GM21529 (cell line): ENCODE data around the gene VPS33A.

ENCODE experiments used
- ATAC-seq: cut with Tn5 transposase; IDR thresholded peaks from one replicate; pipeline ENCODE4 v1.9.1; 2021; ENCODE audit not compliant: unreplicated experiment

VPS33A gene

GRCh38 chr12:122183588-122183940 lies 82.7 kb downstream of the VPS33A start:
- no peak for ATAC-seq

DNA sequence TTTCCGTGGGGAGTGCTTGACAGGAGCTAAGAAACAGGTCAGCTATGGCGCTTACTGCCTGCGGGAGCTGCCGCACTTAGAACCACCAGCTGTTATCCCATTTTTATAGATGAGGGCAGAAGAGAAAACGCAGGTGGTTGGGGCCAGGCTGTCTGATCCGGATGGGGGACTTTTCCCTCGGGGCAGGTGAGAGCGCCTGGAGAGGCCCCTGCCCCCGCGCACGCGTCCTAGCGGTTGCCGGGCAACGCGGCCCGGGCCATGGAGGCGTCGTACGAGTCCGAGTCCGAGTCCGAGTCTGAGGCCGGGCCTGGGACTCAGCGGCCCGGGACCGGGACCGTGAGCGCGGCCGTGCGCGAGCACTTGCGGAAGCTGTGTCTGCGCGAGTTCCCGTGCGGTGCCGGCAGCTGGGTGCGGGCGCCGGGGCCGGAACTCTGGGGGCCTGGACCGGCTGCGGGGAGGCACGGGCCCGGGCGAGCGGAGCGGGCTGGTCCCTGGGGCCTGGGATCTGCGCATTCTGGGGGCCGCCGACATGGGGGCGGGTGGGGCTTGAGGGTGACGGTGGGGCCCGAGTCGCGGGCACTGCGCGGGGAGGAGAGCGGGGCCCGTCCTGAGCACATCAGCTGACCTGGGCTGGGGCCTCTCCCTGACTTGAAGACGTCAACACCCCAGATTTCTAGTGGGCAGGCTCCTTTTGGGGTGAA lies 83.3 kb downstream of the VPS33A start, which contains the start of gene LRRC43:
Gene LRRC43, plus strand, starts transcription at position 237 of the 701 bp plus-strand sequence. Its CDS starts 22 bp downstream, at position 259.
- ATAC-seq = no peak
